ENCODE measurements around the gene IGFN1. TPM values are rescaled to one million over a fixed set of nuclear protein-coding genes. Genes with fewer than 3 reads are reported as not detected.

The IGFN1 gene
- total and polyA plus RNA-seq, 3 donors from 2014 or later = 8.2 to 16.4 (median 12.5) TPM

GRCh38 chr1:201214461-201214860 is 23.8 kb downstream of the IGFN1 start:
- H3K9me3 ChIP-seq = no peaks in the 10 kb centered on the region
- 83 to 84% methylated on average over 4 of the region's 4 CpGs for WGBS, 2 donors
- H3K4me1 ChIP-seq = peaks cover 6% of the 10 kb centered on the region
- H3K36me3 ChIP-seq (ENCODE audit: low read depth, missing control alignments) = no peaks in the 10 kb centered on the region
- intact Hi-C loops (cut with DNase I; ENCODE audit: low total_unique reads) = no loop called here
- no peaks in the 10 kb centered on the region for H3K27me3 ChIP-seq
- no peak for TF ChIP-seq POLR2A (IDR thresholded peaks at IDR 0.05)
- no peak for TF ChIP-seq CTCF (IDR thresholded peaks at IDR 0.05)
- no peak overlapping the region for H3K4me3 ChIP-seq
- DNase-seq = no peak
- no peak overlapping the region for H3K27ac ChIP-seq

GRCh38 chr1:201214886-201215285 is 24.3 kb downstream of the IGFN1 start:
- TF ChIP-seq CTCF (IDR thresholded peaks at IDR 0.05) = no peak
- no peak for TF ChIP-seq POLR2A (IDR thresholded peaks at IDR 0.05)
- Histone ChIP-seq H3K36me3 (ENCODE audit: low read depth, missing control alignments) (no peaks in the 10 kb centered on the region), H3K9me3 (no peaks in the 10 kb centered on the region), H3K4me1 (peaks cover 6% of the 10 kb centered on the region), H3K27me3 (no peaks in the 10 kb centered on the region), H3K4me3 (no peak overlapping the region), H3K27ac (no peak overlapping the region)
- 91 to 94% methylated on average over 5 of the region's 5 CpGs for WGBS, 2 donors
- intact Hi-C loops (cut with DNase I; ENCODE audit: low total_unique reads) = no loop called here
- peak; percentile 9 for DNase-seq

- Histone ChIP-seq H3K27me3 (no peaks in the 10 kb centered on the region), H3K4me3 (no peak overlapping the region), H3K9me3 (no peaks in the 10 kb centered on the region), H3K27ac (no peak overlapping the region), H3K4me1 (peaks cover 6% of the 10 kb centered on the region), H3K36me3 (ENCODE audit: low read depth, missing control alignments) (no peaks in the 10 kb centered on the region)
- no peak for TF ChIP-seq POLR2A (IDR thresholded peaks at IDR 0.05)
- TF ChIP-seq CTCF (IDR thresholded peaks at IDR 0.05) = no peak
- no peak for DNase-seq
- intact Hi-C loops (cut with DNase I; ENCODE audit: low total_unique reads) = no loop called here
- WGBS, 2 donors = 80 to 91% methylated on average over 10 to 12 of the region's 12 CpGs
These were observed 25.1 kb downstream of the IGFN1 start for GRCh38 chr1:201215531-201216357.

GRCh38 chr1:201216395-201217085 is 25.9 kb downstream of the IGFN1 start:
- no peak overlapping the region for H3K4me3 ChIP-seq
- peaks cover 6% of the 10 kb centered on the region for H3K4me1 ChIP-seq
- H3K27me3 ChIP-seq = no peaks in the 10 kb centered on the region
- no peaks in the 10 kb centered on the region for H3K36me3 ChIP-seq (ENCODE audit: low read depth, missing control alignments)
- no peak overlapping the region for H3K27ac ChIP-seq
- 91 to 100% methylated on average over 2 to 20 of the region's 20 CpGs for WGBS, 2 donors
- DNase-seq = no peak
- TF ChIP-seq CTCF (IDR thresholded peaks at IDR 0.05) (no peak), POLR2A (IDR thresholded peaks at IDR 0.05) (no peak)
- no peaks in the 10 kb centered on the region for H3K9me3 ChIP-seq
- intact Hi-C loops (cut with DNase I; ENCODE audit: low total_unique reads) = no loop called here
